Measurements from ENCODE around the gene CHDH.

DNA sequence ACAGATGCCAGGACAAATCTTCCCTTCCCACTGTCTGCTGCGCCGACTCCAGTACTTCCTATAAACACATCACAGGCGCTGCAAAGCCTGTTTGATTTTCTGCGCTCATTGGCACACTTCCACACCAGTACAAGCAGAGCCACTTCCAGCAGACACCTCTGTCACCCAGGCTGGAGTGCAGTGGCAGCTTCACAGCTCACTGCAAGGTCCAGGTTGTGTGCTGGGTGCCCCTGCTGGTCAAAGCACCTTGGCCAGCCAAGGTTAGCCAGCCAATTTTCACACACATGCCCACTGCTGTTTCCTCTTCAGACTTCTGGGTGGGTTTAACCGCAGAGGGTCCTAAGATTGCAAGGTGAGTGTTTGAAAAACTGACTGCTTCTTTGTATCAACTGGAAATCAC is 4.9 kb downstream of the CHDH start:
- TF ChIP-seq, protein P1, sequence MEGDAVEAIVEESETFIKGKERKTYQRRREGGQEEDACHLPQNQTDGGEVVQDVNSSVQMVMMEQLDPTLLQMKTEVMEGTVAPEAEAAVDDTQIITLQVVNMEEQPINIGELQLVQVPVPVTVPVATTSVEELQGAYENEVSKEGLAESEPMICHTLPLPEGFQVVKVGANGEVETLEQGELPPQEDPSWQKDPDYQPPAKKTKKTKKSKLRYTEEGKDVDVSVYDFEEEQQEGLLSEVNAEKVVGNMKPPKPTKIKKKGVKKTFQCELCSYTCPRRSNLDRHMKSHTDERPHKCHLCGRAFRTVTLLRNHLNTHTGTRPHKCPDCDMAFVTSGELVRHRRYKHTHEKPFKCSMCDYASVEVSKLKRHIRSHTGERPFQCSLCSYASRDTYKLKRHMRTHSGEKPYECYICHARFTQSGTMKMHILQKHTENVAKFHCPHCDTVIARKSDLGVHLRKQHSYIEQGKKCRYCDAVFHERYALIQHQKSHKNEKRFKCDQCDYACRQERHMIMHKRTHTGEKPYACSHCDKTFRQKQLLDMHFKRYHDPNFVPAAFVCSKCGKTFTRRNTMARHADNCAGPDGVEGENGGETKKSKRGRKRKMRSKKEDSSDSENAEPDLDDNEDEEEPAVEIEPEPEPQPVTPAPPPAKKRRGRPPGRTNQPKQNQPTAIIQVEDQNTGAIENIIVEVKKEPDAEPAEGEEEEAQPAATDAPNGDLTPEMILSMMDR (IDR thresholded peaks at IDR 0.05; ENCODE audit: extremely low read depth in 1 of 2, insufficient read depth in 1 of 2, low read depth in 1 of 2, low read length in 2 of 2): no peak
- no peak for TF ChIP-seq POLR2A (IDR thresholded peaks at IDR 0.05; ENCODE audit: low read depth, low read length)
- TF ChIP-seq EZH2 (IDR thresholded peaks at IDR 0.05; ENCODE audit: borderline replicate concordance, low read depth, low read length, severe bottlenecking): no peak
